Cardiac muscle cell (in vitro differentiated cells and primary cell): ENCODE data around the gene EDARADD. TPM values are rescaled to one million over a fixed set of nuclear protein-coding genes. Genes with fewer than 3 reads are reported as not detected.

Experiments
- DNase-seq, 2 donors: peaks; one replicate each; pipeline versions ENCODE4 v3.0.0 to v3.0.0-alpha.2; 2010 to 2017; ENCODE audit warnings: low read depth in 1 of 2, low spot score in 1 of 2
- H3K27ac ChIP-seq: fragments of 200-600 bp; sonication (generic); 2 replicates; pipeline ENCODE4 v1.5.1; 2016
- H3K27me3 ChIP-seq: fragments of 200-600 bp; sonication (generic); 2 replicates; pipeline ENCODE4 v1.6.0; 2016; ENCODE audit warnings: control low read depth
- H3K36me3 ChIP-seq: fragments of 200-600 bp; sonication (generic); 2 replicates; pipeline ENCODE4 v1.5.1; 2016; ENCODE audit warnings: control low read depth
- H3K4me1 ChIP-seq: fragments of 200-600 bp; sonication (generic); 2 replicates; pipeline ENCODE4 v1.8.1; 2017; ENCODE audit warnings: low read depth, mild to moderate bottlenecking, mixed run types
- H3K4me3 ChIP-seq: fragments of 200-600 bp; sonication (generic); 2 replicates; pipeline ENCODE4 v1.5.1; 2016; ENCODE audit warnings: mild to moderate bottlenecking
- H3K9me3 ChIP-seq: fragments of 200-600 bp; sonication (generic); 2 replicates; pipeline ENCODE4 v1.5.1; 2017; ENCODE audit warnings: low read depth, mild to moderate bottlenecking, control low read depth
- CTCF ChIP-seq: IDR thresholded peaks from 2 replicates; pipeline ENCODE4 v1.5.1; 2012; ENCODE audit warnings: low read depth, mild to moderate bottlenecking, low read length
- polyA plus RNA-seq: library from polyadenylated mRNA; unstranded; fragments of >200 nt; fragmentation: Nextera tagmentation; extraction: Ambion mirVana; gene quantifications from 2 replicates; pipeline ENCODE4 v1.2.1, GENCODE V29; 2016
- total RNA-seq: library from RNA; depleted of rRNA; stranded (reverse); fragments of >200 nt; gene quantifications from 2 replicates; pipeline ENCODE4 v1.2.3, GENCODE V29; 2016

Gene EDARADD
- total and polyA plus RNA-seq, 2 experiments from 2014 or later: 0.24 to 0.77 TPM

GRCh38 chr1:236530286-236530685 is 136.2 kb downstream of the EDARADD start:
- no peak for DNase-seq
- H3K4me1 ChIP-seq: peaks cover 10% of the 10 kb centered on the region
- no peaks in the 10 kb centered on the region for H3K27me3 ChIP-seq
- no peaks in the 10 kb centered on the region for H3K36me3 ChIP-seq
- TF ChIP-seq CTCF: no peak
- H3K9me3 ChIP-seq: no peaks in the 10 kb centered on the region
- no peak overlapping the region for H3K27ac ChIP-seq
- no peak overlapping the region for H3K4me3 ChIP-seq

GRCh38 chr1:236530959-236531358 is 136.9 kb downstream of the EDARADD start:
- no peak overlapping the region for H3K4me3 ChIP-seq
- no peak for DNase-seq
- H3K36me3 ChIP-seq: no peaks in the 10 kb centered on the region
- TF ChIP-seq CTCF: no peak
- H3K9me3 ChIP-seq: no peaks in the 10 kb centered on the region
- H3K27me3 ChIP-seq: no peaks in the 10 kb centered on the region
- H3K4me1 ChIP-seq: peaks cover 10% of the 10 kb centered on the region
- H3K27ac ChIP-seq: no peak overlapping the region

GRCh38 chr1:236532850-236533249 is 138.8 kb downstream of the EDARADD start:
- Histone ChIP-seq H3K4me1 (peaks cover 10% of the 10 kb centered on the region), H3K36me3 (no peaks in the 10 kb centered on the region), H3K27ac (peak overlapping the region; percentile 40), H3K27me3 (no peaks in the 10 kb centered on the region), H3K9me3 (no peaks in the 10 kb centered on the region), H3K4me3 (no peak overlapping the region)
- no peak for DNase-seq
- no peak for TF ChIP-seq CTCF

GRCh38 chr1:236534151-236534651 is 140.1 kb downstream of the EDARADD start:
- no peak for TF ChIP-seq CTCF
- Histone ChIP-seq H3K27me3 (no peaks in the 10 kb centered on the region), H3K36me3 (no peaks in the 10 kb centered on the region), H3K27ac (no peak overlapping the region), H3K4me3 (no peak overlapping the region), H3K4me1 (peaks cover 14% of the 10 kb centered on the region), H3K9me3 (no peaks in the 10 kb centered on the region)
- DNase-seq: peak in 1 of 2 donors; percentile 44

Other genes starting within 250 kb of the EDARADD start
- 2.2 and 3.0 TPM in 2 replicates for gene ERO1B, start 112.3 kb upstream of the EDARADD start, total RNA-seq
- 2.3 and 2.7 TPM in 2 replicates for gene ERO1B, start 112.3 kb upstream of the EDARADD start, polyA plus RNA-seq
- 14.4 TPM in 2 replicates for gene LGALS8, start 129.7 kb downstream of the EDARADD start, total RNA-seq
- gene LGALS8, start 129.7 kb downstream of the EDARADD start, polyA plus RNA-seq: 14.2 and 19.0 TPM in 2 replicates
- gene HEATR1, start 210.2 kb downstream of the EDARADD start, total RNA-seq: 8.2 and 11.9 TPM in 2 replicates
- 6.6 and 13.4 TPM in 2 replicates for gene HEATR1, start 210.2 kb downstream of the EDARADD start, polyA plus RNA-seq